Measurements from ENCODE around the gene FAM13A. TPM values are rescaled to one million over a fixed set of nuclear protein-coding genes. Genes with fewer than 3 reads are reported as not detected.
"Not testable (repeated sequence)": the region's sequence is repeated elsewhere in the genome, so short reads cannot be mapped to it uniquely, and the experiment has no call there.

The FAM13A gene
- total RNA-seq, 1 donor from 2014 or later: 8.3 TPM

DNA sequence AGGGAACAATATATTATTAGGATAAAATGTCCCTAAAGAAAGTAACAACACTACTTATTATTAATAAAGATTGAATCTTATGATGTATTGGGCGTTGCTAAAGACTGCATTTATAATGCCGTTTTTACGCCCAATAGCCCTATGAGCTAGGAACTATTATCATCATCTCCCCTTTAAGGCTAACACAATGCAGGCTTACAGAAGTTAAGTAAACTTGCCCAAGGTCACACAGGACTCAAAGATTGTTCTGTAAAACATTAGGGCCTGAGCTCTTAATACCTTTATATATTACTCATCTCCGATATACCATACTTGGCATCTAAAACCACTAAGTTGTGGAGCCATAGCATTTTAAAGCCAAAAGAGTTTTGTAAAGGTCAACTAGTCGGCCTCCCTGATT is 149.5 kb downstream of the FAM13A start:
- intact Hi-C loops (cut with micrococcal nuclease): no loop called here

DNA sequence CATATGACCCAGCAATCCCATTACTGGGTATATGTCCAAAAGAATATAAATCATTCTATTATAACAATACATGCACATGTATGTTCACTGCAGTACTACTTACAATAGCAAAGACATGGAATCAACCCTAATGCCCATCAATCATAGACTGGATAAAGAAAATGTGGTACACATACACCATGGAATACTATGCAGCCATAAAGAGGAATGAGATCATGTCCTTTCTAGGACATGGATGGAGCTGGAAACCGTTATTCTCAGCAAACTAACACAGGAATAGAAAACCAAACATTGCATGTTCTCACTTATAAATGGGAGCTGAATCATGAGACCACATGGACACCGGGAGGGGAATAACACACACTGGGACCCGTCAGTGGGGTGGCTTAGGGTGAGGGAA is 152.7 kb downstream of the FAM13A start:
- intact Hi-C loops (cut with micrococcal nuclease): not testable (repeated sequence)

DNA sequence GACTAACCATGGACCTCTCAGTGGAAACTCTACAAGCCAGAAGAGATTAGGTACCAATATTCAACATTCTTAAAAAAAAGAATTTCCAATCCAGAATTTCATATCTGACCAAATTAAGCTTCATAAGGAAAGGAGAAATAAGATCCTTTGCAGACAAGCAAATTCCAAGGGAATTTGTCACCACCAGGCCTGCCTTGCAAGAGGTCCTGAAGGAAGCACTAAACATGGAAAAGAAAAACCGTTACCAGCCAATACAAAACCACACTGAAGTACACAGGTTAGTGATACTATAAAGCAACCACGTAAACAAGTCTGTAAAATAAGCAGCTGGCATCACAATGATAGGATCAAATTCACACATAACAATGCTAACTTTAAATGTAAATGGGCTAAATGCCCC is 156.6 kb downstream of the FAM13A start:
- intact Hi-C loops (cut with micrococcal nuclease): no loop called here

DNA sequence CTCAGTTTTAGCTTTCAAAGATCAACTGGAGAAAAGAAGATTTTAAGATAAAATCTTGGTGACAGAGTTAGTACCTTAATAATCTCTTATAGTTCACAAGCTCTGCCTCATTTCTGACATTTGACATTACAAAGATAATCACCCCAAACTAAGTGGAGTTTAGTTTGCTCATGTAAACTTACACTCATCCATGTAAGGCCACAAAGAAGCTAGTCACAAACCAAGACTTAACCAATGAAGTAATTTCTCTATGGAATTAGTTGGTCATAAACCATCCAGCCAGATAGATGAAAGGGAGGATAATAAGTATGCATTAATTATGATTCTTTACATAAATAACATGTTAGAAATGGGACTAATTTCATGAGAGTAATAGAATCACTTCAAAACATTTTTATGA is 159.2 kb downstream of the FAM13A start:
- intact Hi-C loops (cut with micrococcal nuclease): no loop called here

DNA sequence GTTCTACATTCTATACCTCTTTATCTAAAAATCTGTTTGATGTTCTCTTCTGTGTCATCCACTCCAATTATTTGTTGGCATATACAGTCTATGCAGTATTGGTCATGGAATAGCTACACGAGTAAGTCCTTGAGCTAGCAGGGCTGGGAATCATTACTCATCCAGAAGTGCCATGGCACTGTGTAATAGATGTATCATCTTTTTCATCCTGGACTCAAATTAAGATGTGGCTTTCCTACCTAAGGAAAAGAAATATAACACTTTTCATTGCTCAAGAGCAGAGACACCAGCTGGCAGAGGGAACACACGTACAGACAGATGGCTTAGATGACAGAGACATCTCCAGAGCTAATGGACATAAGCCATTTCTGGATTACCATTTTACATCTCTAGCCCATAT is 159.8 kb downstream of the FAM13A start:
- intact Hi-C loops (cut with micrococcal nuclease): no loop called here

DNA sequence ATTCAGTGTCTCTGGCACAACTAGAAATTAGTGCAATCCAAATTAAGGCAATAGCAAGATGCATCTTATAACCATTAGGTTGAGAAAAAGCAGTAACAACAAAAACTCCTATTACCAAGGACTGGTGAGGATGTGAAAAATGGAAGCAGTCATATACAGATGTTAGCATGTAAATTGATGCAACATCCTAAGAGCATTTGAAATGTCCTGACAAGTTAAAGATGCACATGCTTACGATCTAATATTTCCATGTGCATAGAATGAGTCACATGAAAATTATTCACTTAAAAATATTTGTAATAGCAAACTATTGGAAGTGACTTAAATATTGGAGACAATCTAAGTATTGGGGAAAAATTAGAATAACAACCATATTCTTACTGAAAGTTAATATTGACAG is 163.0 kb downstream of the FAM13A start:
- intact Hi-C loops (cut with micrococcal nuclease): no loop called here

DNA sequence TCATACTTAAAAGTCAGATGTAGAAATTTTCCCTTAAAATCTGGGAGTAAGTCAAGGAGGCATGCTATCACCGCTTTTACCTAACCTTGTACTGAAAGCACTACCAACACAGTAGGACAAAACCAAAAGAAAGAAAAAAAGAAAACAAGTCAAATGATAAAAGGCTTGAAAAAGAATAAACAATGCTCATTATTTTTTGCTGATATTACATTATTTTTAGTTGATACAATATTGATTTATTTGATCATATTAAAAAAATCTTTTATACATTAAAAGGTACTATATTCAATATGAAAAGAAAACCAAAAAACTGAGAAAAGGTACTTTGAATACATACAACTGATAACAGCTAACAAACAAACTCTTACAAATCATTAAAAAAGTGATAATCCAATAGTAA is 164.3 kb downstream of the FAM13A start:
- intact Hi-C loops (cut with micrococcal nuclease): no loop called here

DNA sequence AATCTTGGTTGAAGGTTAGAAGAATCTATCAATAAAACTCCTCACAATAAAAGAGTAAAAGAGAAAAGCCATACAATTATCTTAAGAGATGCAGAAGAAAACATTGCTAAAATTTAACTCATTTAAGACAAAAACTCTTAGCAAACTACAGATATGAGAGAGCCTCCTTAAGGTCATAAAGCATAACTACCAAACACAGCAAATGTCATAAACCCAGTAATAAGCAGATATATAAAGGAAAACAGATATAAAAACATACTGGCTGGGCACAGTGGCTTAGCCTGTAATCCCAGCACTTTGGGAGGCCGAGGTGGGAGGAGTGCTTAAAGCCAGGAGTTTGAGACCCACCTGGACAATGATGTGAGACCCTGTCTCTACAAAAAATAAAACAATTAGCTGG is 165.3 kb downstream of the FAM13A start:
- intact Hi-C loops (cut with micrococcal nuclease): no loop called here

DNA sequence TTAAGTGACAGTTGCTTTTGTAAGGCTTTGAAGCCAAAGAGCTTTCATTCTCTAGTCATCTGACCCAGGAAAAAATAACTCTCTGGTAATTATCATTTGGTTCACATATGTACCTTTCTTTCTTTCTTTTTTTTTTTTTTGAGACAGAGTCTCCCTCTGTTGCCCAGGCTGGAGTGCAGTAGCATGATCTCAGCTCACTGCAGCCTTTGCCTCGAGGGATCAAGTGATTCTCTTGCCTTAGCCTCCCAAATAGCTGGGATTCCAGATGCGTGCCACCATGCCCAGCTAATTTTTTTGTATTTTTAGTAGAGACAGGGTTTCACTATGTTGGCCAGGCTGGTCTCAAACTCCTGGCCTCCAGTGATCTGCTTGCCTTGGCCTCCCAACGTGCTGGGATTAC is 169.6 kb downstream of the FAM13A start:
- intact Hi-C loops (cut with micrococcal nuclease): loop anchor here (2.0 kb wide), 1 partner anchor 25 kb away; no protein-coding TSS in a partner anchor

DNA sequence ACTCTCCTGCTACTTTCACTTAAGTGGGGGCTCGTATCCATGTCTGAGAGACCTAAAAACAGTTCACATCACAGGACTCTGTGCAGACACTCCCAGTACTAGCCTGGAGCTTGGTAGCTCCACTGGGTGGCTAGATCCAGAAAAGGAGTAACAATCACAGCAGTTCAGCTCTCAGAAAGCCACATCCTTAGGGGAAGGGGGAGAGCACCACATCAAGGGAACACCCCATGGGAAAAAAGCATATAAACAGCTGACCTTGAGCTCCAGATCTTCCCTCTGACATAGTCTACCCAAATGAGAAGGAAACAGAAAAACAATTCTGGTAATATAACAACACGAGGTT is 175.8 kb downstream of the FAM13A start:
- intact Hi-C loops (cut with micrococcal nuclease): no loop called here

DNA sequence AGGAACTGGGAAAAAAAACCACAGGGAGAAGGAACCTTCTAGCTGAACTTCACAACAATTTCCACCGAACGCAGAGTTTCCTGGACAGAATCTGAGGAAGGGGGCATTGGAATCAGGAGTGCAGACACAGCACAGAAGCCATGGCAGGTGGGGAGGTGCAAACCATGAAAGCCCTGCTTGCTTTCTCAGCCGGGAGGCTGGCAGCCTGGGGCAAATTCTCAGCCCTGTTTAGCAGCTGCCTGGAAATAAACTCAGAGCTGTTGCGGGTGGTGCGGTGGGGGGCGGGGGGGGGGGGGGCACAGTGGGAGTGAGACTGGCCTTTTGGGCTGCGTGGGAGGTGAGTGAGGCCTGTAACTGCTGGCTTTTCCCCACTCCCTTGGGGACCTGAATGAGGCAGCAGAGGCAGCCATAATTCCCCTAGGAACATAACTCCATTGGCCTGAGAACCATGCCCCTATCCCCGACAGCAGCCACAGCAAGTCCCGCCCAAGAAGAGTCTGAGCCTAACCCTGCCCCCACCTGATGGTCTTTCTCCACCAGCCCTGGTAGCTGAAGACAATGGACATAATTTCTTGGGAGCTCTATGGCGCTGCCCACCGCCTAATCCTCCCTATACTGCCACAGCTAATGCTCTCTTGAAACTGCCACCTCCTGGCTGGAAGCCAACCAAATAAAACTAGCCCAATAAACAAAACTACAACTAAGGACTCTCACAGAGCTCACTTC is 176.3 kb downstream of the FAM13A start:
- intact Hi-C loops (cut with micrococcal nuclease): no loop called here

DNA sequence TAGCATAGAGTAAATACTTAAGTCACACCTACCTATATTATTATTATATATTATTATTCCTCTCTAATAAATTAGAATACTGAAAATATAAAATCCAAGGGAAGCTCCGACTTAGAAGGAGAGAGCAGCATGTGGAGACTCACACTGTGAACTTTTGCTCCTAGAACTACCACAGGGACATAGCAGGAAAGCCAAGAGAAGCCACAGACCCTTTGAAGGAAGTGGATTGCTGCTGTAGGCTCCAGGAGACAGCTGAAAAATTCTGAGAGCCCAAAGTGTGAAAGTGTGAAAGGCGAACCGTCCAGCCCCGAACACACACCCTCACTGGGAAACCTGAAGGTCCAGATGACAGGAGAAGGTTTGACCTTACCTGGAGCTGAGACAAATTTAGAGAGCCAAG is 177.0 kb downstream of the FAM13A start:
- intact Hi-C loops (cut with micrococcal nuclease): no loop called here

DNA sequence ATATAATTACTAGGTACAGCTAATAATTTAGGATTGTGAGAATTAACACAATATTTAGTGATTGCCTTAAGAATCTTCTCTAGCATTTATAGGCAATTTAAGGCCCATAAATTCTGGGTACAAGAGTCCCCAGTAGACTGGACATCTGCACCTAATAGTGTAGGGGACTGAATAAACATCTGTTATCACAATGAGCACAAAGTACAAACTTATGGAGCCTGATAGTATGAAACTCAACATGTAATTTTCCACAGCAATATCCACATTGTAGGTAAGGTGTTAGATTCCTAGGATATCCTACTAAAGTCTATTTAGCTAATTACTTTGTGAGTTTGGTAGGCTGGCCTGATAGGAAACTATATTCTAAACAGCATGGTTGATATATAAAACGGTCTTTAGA is 178.3 kb downstream of the FAM13A start:
- intact Hi-C loops (cut with micrococcal nuclease): no loop called here

DNA sequence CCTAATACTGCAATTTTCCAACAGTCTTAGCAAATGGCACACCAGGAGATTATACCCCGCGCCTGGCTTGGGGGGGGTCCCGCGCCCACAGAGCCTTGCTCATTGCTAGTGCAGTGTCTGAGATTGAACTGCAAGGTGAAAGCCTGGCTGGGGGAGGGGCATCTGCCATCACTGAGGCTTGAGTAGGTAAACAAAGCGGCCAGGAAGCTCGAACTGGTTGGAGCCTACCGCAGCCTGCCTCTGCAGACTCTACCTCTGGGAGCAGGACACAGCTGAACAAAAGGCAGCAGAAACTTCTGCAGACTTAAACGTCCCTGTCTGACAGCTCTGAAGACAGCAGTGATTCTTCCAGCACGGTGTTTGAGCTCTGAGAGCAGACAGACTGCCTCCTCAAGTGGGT is 186.6 kb downstream of the FAM13A start:
- intact Hi-C loops (cut with micrococcal nuclease): no loop called here

DNA sequence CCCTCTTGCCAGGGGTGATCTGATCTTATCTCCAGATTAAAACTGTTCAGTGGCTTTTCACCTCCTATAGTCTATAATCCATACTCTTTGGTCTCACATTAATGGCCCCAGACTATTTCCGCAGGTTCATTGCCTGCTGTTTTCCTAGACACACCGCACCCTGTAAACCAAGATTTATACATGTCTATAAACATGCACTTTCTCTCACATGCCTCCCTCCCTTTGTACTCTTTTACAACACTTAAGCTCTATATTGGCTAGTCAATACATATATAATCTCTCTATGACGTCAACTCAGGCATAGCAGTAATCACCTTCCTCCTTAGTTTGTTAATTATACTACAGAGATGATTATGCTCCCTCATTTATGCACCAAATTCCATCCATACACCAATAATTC is 188.5 kb downstream of the FAM13A start:
- intact Hi-C loops (cut with micrococcal nuclease): no loop called here

DNA sequence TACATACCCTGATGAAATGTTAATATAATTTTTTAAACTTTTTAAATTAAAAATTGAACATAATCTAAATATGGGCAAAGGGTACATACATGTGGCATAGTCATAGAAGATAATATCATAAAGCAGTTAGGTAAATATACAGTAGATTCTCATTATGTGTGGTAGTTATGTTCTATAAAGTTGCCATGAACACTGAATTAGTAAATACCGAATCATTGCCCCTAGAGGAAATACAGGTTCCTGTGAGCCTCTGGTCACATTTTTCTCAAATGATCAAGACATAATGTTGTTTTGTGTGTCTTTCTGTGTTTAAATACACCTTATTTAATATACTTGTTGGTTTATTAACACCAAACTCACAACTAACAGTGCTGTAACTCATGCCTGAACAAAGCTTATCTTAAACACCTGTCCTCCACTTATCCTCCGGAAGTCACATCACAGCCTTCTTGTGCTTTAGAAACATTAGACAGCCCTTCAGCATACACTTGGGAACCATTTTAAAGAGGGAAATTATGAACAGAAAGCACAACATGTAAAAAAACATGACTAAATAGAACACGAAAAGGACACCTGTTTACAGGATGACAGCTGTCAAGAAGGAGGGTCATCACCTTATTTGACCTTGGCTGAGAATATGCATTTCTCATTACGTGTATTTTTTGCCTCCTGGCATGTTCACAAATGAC is 190.0 kb downstream of the FAM13A start:
- intact Hi-C loops (cut with micrococcal nuclease): no loop called here

DNA sequence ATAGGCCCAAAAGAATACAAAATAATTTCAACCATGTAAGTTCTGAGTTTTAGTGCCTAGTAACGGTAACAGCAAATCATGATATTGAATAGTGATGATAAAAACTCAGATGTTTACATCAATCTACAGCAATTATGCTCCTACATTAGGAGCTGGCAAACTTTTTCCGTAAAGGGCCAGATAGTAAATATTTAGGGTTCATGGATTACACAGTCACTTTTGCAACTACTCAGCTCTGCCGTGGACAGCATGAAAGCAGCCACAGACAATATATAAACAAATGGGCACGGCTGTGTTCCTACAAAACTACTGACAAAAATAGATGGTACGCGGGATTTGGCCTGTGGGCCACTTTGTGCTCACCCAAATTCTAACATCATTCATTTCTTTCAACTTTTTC is 191.5 kb downstream of the FAM13A start:
- intact Hi-C loops (cut with micrococcal nuclease): no loop called here

DNA sequence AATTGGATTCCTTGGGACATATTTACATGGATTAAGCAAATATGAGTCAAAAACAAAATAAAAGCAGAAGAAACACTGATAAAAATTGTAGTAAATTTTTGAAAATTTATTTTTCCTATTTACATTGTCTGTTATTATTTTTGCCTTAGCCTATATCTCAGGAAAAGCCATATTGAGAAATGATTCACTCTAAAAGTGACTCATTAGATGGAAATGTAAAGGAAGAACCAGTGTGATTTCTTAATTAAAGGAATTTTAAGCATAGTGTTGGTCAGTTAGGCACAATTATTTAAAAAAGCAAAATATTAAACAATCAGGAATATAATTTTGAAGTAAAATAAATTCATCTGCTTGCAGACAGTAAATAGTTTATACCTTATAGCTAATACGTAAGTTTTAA is 191.9 kb downstream of the FAM13A start:
- intact Hi-C loops (cut with micrococcal nuclease): no loop called here

DNA sequence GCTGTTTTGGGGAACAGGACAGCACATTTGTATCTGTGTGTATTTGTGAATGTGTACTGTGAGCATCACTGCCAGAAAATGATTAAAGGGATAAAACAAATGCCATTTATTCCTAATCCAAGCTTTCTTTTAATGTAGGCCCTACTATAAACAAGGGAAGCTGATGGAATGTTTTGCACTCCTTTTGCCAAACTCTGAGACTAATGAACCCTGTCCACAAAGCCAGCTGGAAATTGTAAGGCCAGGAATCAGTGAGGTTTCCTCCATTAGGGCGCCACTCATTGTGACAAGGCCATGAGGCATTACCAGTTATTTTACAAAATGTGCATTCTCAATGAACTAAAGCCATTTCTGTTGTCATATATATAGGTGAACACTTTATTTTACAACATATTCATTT is 196.4 kb downstream of the FAM13A start:
- intact Hi-C loops (cut with micrococcal nuclease): no loop called here

DNA sequence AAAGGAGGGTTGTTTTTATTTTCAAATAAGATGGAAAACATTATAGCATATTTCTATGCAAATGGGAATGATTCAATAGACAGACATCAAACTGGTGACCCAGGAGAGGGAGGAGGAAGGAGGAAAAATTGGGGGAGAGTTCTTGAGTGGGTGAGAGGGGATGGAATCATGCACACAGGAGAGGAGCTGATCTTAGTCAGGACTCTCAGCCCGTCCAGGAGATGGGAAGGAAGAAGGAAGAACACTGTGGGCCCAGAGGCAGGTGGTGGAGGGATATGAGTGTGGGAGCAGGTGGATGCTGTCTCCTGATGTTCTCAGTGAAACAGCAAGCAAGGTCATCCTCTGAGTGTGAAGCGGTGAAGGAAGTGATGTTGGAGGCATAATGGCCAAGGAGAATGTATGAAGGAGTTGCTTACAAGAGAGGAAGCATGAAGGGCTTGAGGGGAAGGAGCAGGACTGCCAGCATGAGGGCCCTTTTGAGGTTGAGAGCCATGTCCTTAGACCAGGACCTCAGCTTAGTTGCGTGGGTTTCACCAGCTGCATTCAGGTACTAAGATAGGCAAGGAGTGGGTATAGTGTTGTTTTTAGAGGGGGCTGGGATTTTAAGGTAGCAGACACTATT is 197.7 kb downstream of the FAM13A start:
- intact Hi-C loops (cut with micrococcal nuclease): no loop called here

DNA sequence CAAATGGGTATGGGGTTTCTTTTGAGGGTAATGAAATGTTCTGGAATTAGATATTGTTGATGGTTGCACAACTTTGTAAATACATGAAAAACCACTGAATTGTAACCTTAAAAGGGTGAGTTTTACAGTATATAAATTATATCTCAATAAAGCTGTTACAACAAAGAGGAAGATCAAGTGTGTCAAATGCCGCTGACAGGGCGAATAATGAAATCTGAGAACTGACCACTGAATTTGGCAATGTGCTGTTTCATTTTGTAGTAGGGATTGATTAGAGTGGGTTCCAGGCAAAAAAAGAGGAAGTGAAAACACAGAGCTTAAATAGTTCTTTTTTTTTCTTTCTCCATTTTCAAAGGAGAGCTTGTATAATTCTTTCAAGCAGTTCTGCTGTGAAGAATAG is 198.2 kb downstream of the FAM13A start:
- intact Hi-C loops (cut with micrococcal nuclease): no loop called here

DNA sequence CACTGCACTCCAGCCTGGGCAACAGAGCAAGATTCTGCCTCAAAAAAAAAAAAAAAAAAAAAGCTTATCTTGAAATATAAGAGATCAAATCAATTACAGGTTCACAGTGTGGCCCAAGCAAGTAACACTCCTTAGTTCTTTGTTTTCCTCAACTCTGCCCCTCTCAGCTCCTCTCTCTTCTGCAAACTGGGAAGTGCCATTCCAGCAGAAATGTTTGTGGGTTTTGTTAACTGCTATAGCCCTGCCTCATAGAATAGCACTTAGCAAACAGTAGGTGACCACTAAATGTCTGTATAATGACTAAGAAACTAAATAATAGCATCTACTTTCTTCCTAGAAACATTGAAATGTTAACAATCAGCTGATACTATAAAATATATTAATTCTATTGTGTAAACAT is 199.4 kb downstream of the FAM13A start:
- intact Hi-C loops (cut with micrococcal nuclease): no loop called here

DNA sequence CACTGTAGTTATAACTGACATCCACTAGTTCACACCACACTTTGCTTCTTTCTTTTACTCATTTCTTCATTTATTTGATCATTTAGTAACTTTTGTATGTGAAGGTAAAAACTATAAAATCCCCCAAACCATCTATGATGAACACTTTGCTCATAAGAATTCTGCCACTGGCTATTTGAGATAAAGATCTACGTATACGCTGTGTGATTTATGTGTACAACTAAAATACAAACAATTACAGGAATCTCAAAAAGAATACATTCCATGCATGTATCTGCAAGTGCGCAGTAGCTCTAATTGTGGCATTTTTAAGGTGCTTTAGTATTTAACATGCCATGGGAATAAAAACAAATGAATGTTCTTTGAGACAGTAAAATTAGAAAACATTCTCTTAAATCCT is 202.5 kb downstream of the FAM13A start:
- intact Hi-C loops (cut with micrococcal nuclease): no loop called here
